OCI-LY7 (cell line): ENCODE data around the gene LAPTM5. TPM values are rescaled to one million over a fixed set of nuclear protein-coding genes. Genes with fewer than 3 reads are reported as not detected.

ENCODE experiments used
- BruUV-seq: library from RNA; stranded (reverse); fragments of 400-500 nt; replicated peaks from 2 replicates; lab custom pipeline; 2021; lab: Mats Ljungman, UMichigan
- CTCF ChIA-PET: fragments of 300-600 bp; sonication (Branson Sonifier 250); formaldehyde crosslinking; loops from one replicate; lab custom pipeline; 2022; ENCODE audit warnings: antibody characterized with exemption; ENCODE audit not compliant: unreplicated experiment; lab: Charles Lee
- POLR2A ChIA-PET: fragments of 300-600 bp; sonication (Branson Sonifier 250); formaldehyde crosslinking; loops from one replicate; lab custom pipeline; 2022; ENCODE audit warnings: antibody characterized with exemption; lab: Charles Lee
- DNase-seq: peaks from one replicate; pipeline ENCODE4 v3.0.0-alpha.2; 2015; ENCODE audit warnings: low spot score
- H2AFZ ChIP-seq: fragments of 200-600 bp; sonication (generic), shearing (Covaris generic); 2 replicates; pipeline ENCODE4 v1.6.1; 2014; ENCODE audit warnings: mild to moderate bottlenecking, antibody characterized with exemption, low read length, moderate library complexity
- H3K27ac ChIP-seq: fragments of 200-600 bp; sonication (generic); 2 replicates; pipeline ENCODE4 v1.5.1; 2014; ENCODE audit warnings: mixed run types, low read depth, mild to moderate bottlenecking, moderate library complexity, low read length, inconsistent platforms; ENCODE audit not compliant: poor library complexity, severe bottlenecking
- H3K36me3 ChIP-seq: fragments of 200-600 bp; sonication (generic); 2 replicates; pipeline ENCODE4 v1.6.1; 2014; ENCODE audit warnings: mild to moderate bottlenecking, antibody characterized with exemption, low read length, moderate library complexity, mixed read lengths; ENCODE audit not compliant: insufficient read depth
- H3K4me1 ChIP-seq: fragments of 200-600 bp; sonication (generic); 2 replicates; pipeline ENCODE4 v1.5.1; 2014; ENCODE audit warnings: mild to moderate bottlenecking, low read length; ENCODE audit not compliant: insufficient read depth, poor library complexity, severe bottlenecking
- H3K4me2 ChIP-seq: fragments of 200-600 bp; sonication (generic); 2 replicates; pipeline ENCODE4 v1.6.1; 2014; ENCODE audit warnings: mild to moderate bottlenecking, low read length
- H3K4me3 ChIP-seq: fragments of 200-600 bp; sonication (generic); 2 replicates; pipeline ENCODE4 v1.5.1; 2014; ENCODE audit warnings: mild to moderate bottlenecking, low read depth, low read length; ENCODE audit not compliant: poor library complexity, severe bottlenecking
- H3K79me2 ChIP-seq: fragments of 200-600 bp; sonication (generic); 2 replicates; pipeline ENCODE4 v1.6.1; 2016; ENCODE audit warnings: low read depth, mild to moderate bottlenecking, low read length, moderate library complexity, mixed read lengths; ENCODE audit not compliant: insufficient read depth
- H3K9me2 ChIP-seq: fragments of 200-600 bp; sonication (generic); 2 replicates; pipeline ENCODE4 v1.6.1; 2016; ENCODE audit warnings: mild to moderate bottlenecking, low read length, mixed read lengths; ENCODE audit not compliant: insufficient read depth
- H3K9me3 ChIP-seq: fragments of 200-600 bp; sonication (generic); 2 replicates; pipeline ENCODE4 v1.6.1; 2014; ENCODE audit warnings: mild to moderate bottlenecking, mixed run types, low read length, mixed read lengths
- H4K20me1 ChIP-seq: fragments of 200-600 bp; sonication (generic); 2 replicates; pipeline ENCODE4 v1.6.1; 2014; ENCODE audit warnings: mild to moderate bottlenecking, antibody characterized with exemption, low read length, moderate library complexity, mixed read lengths; ENCODE audit not compliant: insufficient read depth
- CTCF ChIP-seq: fragments of 200-600 bp; sonication (generic); conservative IDR thresholded peaks from 2 replicates; pipeline ENCODE4 v1.5.1; 2014; ENCODE audit warnings: mild to moderate bottlenecking, antibody characterized with exemption, low read length, moderate library complexity, mixed read lengths
- EZH2phosphoT487 ChIP-seq: fragments of 200-600 bp; sonication (generic); IDR thresholded peaks from 2 replicates; pipeline ENCODE4 v1.6.1; 2018; ENCODE audit warnings: low read depth, borderline replicate concordance, mild to moderate bottlenecking, mixed run types, antibody characterized with exemption, low read length, moderate library complexity, mixed read lengths
- intact Hi-C: fragments of 100-400 bp; cut with micrococcal nuclease; formaldehyde crosslinking; loops from one replicate; pipeline ENCODE4 v1.10.0; 2022; ENCODE audit not compliant: unreplicated experiment
- total RNA-seq, 2 experiments: library from RNA; depleted of rRNA in 1 of 2; stranded (reverse); fragments of >200 nt in 1 of 2; shearing (Covaris generic) in 1 of 2; gene quantifications; 2 replicates each; pipeline ENCODE4 v1.2.3, GENCODE V29; 2014 to 2022

LAPTM5 gene
- total RNA-seq, 2 experiments from 2014 or later, result 113 to 137 TPM

DNA sequence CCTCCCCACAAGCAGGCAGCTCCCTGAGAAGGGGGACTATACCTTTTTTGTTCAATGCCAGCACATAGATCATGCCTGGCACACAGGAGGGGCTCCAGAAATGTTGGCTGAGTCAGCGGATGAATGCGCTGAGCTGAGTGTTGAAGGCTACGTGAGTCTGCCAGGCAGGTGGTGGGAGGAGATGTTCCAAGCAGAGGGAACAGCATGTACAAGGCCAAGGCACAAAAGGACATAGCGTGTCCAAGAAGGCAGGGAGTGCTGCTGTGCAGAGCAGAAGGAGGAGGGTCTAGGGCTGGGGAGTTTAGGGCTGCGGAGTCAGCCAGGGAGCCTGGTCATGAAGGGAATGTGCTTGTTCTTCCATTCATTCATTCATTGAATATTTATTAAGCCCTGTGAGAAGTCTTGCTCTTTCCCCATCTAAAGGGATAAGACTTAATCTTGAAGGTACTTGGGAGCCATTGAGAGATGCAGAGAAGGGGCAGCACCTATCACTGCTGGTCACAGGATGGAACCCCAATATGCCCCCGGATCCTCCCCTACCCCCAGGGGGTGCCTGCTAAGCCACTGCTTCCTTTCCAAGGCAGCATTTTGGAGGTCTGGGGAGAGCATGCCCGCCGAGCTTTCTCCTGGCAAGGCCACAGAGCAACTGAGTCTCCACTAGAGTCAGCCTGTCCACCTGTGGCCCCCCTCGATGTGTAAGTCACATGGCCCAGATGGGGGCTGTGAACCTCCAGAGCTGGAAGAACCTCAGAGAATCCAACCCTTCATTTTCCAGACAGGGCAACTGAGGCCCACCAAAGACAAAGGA lies 31.2 kb upstream of the LAPTM5 start:
- Histone ChIP-seq H2AFZ (no peak overlapping the region), H3K36me3 (no peaks in the 10 kb centered on the region), H3K4me3 (no peak overlapping the region), H3K4me2 (no peak overlapping the region), H3K79me2 (no peaks in the 10 kb centered on the region), H3K27ac (no peak overlapping the region), H4K20me1 (no peaks in the 10 kb centered on the region), H3K9me2 (no peaks in the 10 kb centered on the region), H3K9me3 (no peaks in the 10 kb centered on the region), H3K4me1 (peaks cover 8% of the 10 kb centered on the region)
- intact Hi-C loops, result no loop called here
- no TSS peak for BruUV-seq
- ChIA-PET CTCF (interaction anchor here (0.6 kb wide), 1 partner anchor 68 kb away, joined by 13 read pairs; no protein-coding TSS in a partner anchor), POLR2A (no interaction called here)
- TF ChIP-seq EZH2phosphoT487, result no peak
- TF ChIP-seq CTCF, result no peak
- no peak for DNase-seq

DNA sequence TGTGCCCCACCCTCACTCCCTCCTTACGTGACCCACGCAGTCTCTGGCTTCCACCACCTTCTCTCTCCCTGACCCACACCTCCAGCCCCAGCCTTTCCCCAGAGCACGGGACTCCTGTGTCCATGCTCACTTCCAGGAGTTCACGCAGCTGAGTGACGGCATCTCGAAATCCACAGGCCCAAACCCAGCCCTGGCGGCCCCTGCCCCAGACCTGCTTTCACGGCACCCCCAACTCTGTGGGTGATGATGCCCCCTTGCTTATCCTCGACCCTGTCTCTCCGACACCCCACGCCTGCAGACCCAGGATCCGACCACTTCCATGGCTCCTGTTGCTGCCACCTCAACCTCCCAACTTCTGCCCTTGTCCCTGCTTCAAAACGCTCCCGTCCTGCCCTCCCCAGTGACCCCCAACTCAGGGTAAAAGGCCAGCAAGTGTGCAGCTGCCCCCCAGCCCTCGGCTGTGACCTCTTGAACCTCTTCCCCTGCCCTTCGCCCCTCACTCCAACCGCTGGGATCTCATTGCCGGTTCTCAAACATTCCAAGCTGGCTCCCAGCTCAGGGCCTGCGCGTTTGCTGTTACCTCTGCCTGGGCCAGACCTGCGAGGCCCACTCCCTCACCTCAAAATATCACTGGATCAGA lies 30.4 kb upstream of the LAPTM5 start:
- no peak overlapping the region for H3K4me3 ChIP-seq
- no peaks in the 10 kb centered on the region for H3K79me2 ChIP-seq
- H3K9me2 ChIP-seq, result no peaks in the 10 kb centered on the region
- BruUV-seq, result no TSS peak
- ChIA-PET POLR2A (no interaction called here), CTCF (interaction anchor here (0.6 kb wide), 1 partner anchor 68 kb away, joined by 13 read pairs; no protein-coding TSS in a partner anchor)
- H3K4me2 ChIP-seq, result no peak overlapping the region
- H3K27ac ChIP-seq, result no peak overlapping the region
- intact Hi-C loops, result no loop called here
- no peaks in the 10 kb centered on the region for H3K36me3 ChIP-seq
- no peak for DNase-seq
- TF ChIP-seq CTCF (no peak), EZH2phosphoT487 (no peak)
- peaks cover 8% of the 10 kb centered on the region for H3K4me1 ChIP-seq
- H4K20me1 ChIP-seq, result no peaks in the 10 kb centered on the region
- H2AFZ ChIP-seq, result no peak overlapping the region
- no peaks in the 10 kb centered on the region for H3K9me3 ChIP-seq

- H2AFZ ChIP-seq, result no peak overlapping the region
- BruUV-seq, result no TSS peak
Observed at GRCh38 chr1:30787266-30787665, 29.7 kb upstream of the LAPTM5 start.

More at GRCh38 chr1:30787266-30787665, 29.7 kb upstream of the LAPTM5 start:
- Histone ChIP-seq H3K9me2 (no peaks in the 10 kb centered on the region), H4K20me1 (no peaks in the 10 kb centered on the region), H3K79me2 (no peaks in the 10 kb centered on the region), H3K9me3 (no peaks in the 10 kb centered on the region), H3K4me3 (no peak overlapping the region), H3K36me3 (no peaks in the 10 kb centered on the region), H3K4me2 (no peak overlapping the region), H3K27ac (no peak overlapping the region), H3K4me1 (peaks cover 8% of the 10 kb centered on the region)
- no peak for DNase-seq
- intact Hi-C loops, result no loop called here
- ChIA-PET POLR2A (interaction anchor here (0.6 kb wide), 1 partner anchor 141 kb away, joined by 3 read pairs; no protein-coding TSS in a partner anchor), CTCF (no interaction called here)
- TF ChIP-seq CTCF (no peak), EZH2phosphoT487 (no peak)
